Femur (tissue), 1 donor: Measurements from ENCODE around the gene CDADC1.
"Not testable (repeated sequence)": the region's sequence is repeated elsewhere in the genome, so short reads cannot be mapped to it uniquely, and the experiment has no call there.

Experiments
- DNase-seq: peaks from one replicate; pipeline ENCODE4 v3.0.0-alpha.2; 2017

CDADC1 gene

GRCh38 chr13:49319951-49320350, 72.2 kb downstream of the CDADC1 start:
- no peak for DNase-seq

- no peak for DNase-seq
Observed at GRCh38 chr13:49320975-49321374, 73.2 kb downstream of the CDADC1 start.

GRCh38 chr13:49322702-49323101, 75.0 kb downstream of the CDADC1 start:
- no peak for DNase-seq

- no peak for DNase-seq
Observed at GRCh38 chr13:49323344-49323743, 75.6 kb downstream of the CDADC1 start.

- no peak for DNase-seq
Observed at GRCh38 chr13:49326222-49326917, 78.6 kb downstream of the CDADC1 start.

- not testable (repeated sequence) for DNase-seq
Observed at GRCh38 chr13:49327145-49327544, 79.4 kb downstream of the CDADC1 start.

GRCh38 chr13:49329831-49330545, 82.3 kb downstream of the CDADC1 start:
- no peak for DNase-seq

- no peak for DNase-seq
Observed at GRCh38 chr13:49330546-49330864, 82.8 kb downstream of the CDADC1 start.

- DNase-seq: no peak
Observed at GRCh38 chr13:49336655-49337054, 88.9 kb downstream of the CDADC1 start.

GRCh38 chr13:49340161-49340560, 92.4 kb downstream of the CDADC1 start:
- DNase-seq: no peak

GRCh38 chr13:49341517-49341916, 93.8 kb downstream of the CDADC1 start:
- no peak for DNase-seq

- no peak for DNase-seq
Observed at GRCh38 chr13:49341941-49342340, 94.2 kb downstream of the CDADC1 start.

GRCh38 chr13:49342454-49342853, 94.7 kb downstream of the CDADC1 start:
- no peak for DNase-seq
